ENCODE measurements around the gene STK35. TPM values are rescaled to one million over a fixed set of nuclear protein-coding genes. Genes with fewer than 3 reads are reported as not detected.

STK35 gene
- total RNA-seq, 1 donor = 13.2 TPM

DNA sequence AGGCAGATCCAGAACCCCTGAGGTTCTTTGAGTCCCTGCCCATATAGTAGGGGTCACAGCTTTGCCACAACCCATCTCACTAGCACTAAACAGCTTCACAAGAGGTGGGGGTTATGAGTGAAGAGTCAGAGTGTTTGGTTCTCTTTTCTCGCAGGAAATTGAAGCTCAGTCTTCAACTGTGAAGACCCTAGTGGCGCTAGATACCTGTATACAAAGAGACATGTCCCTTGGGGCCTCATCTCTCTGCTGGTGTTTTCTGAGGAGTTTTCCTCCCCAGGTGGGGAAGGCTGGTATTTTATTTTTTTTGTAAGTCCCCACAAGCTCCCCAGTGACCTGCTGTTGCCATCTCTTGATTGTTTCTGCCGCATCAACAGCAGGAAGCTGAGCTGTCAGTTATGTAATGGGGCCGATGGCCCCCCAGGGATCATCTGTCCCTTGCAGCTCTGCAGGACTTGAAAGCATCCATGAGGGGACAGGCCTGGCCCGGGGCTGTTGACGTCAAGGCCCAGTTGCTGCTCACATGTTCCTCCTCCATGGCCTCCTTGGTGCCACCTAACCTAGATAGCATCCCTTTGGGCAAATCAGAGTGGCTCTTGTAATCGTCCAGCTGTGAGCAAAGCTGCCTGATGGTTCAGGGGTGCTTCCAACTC is 23.1 kb downstream of the STK35 start:
- H3K4me3 ChIP-seq (ENCODE audit: low read depth, low read length) = no peak overlapping the region
- TF ChIP-seq, protein P1, sequence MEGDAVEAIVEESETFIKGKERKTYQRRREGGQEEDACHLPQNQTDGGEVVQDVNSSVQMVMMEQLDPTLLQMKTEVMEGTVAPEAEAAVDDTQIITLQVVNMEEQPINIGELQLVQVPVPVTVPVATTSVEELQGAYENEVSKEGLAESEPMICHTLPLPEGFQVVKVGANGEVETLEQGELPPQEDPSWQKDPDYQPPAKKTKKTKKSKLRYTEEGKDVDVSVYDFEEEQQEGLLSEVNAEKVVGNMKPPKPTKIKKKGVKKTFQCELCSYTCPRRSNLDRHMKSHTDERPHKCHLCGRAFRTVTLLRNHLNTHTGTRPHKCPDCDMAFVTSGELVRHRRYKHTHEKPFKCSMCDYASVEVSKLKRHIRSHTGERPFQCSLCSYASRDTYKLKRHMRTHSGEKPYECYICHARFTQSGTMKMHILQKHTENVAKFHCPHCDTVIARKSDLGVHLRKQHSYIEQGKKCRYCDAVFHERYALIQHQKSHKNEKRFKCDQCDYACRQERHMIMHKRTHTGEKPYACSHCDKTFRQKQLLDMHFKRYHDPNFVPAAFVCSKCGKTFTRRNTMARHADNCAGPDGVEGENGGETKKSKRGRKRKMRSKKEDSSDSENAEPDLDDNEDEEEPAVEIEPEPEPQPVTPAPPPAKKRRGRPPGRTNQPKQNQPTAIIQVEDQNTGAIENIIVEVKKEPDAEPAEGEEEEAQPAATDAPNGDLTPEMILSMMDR (IDR thresholded peaks at IDR 0.05; ENCODE audit: insufficient read depth, low read length) = no peak
- DNase-seq (ENCODE audit: low read depth) = no peak

DNA sequence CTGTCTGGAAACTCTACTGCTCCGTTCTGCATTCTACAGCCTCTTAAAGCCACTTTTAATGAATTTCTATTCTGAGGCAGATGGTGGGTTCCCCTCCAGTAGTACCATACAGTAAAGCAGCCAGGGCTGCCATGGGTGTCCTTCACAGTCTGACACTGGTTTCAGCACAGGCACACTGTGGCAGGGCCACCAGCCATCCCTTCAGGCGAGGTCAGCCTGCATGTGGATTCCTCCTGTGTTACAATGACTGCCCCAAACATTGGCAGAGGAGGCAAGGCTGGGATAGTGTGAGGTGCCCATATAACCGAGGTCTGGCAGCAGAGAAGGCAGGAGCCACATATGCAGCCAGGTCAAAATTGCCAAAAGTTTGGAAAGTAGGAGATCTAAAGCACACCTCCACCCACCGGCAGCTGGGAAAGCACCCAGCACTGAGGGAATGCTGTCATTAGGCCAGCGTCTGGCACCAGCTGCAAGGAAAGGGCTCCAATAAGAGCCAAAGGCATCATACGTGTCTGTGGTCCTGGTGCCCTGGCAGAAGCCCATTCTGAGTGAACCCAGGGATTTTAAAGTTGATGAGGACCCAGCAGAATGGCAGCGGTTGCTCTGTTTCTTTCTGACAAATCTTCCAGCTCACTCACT is 24.0 kb downstream of the STK35 start:
- H3K4me3 ChIP-seq (ENCODE audit: low read depth, low read length) = no peak overlapping the region
- TF ChIP-seq, protein P1 (IDR thresholded peaks at IDR 0.05; ENCODE audit: insufficient read depth, low read length) = no peak
- DNase-seq (ENCODE audit: low read depth) = no peak

GRCh38 chr20:2127238-2127637 is 25.6 kb downstream of the STK35 start:
- TF ChIP-seq, protein P1 (IDR thresholded peaks at IDR 0.05; ENCODE audit: insufficient read depth, low read length) = no peak
- no peak overlapping the region for H3K4me3 ChIP-seq (ENCODE audit: low read depth, low read length)
- no peak for DNase-seq (ENCODE audit: low read depth)

GRCh38 chr20:2128542-2128941 is 26.9 kb downstream of the STK35 start:
- DNase-seq (ENCODE audit: low read depth) = no peak
- no peak overlapping the region for H3K4me3 ChIP-seq (ENCODE audit: low read depth, low read length)
- TF ChIP-seq, protein P1 (IDR thresholded peaks at IDR 0.05; ENCODE audit: insufficient read depth, low read length) = no peak

DNA sequence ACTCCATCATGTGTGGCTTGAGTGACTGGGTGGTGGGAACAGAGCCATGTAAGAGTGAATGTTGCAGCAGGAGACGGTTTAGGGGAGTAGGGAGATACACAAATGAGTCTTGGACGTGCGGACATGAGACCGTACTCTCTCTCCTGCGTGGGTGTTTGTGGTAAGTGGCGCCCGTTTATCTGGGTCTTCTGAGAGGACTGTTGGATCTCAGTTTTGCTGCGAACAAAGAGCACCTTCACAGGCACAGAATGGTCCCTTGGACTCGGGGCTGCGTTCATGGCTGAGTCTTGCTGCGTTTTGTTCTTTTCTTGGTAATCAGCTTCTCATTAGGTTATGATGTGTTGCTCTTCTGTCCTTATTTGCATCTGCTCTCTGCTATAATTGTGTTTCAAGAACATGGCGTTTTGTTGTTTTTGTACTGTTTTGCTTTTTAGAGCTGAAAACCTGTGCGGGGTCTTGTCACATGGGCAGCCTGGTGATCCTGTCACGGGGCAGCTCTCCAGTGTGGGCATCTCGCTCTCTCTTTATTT is 28.5 kb downstream of the STK35 start:
- DNase-seq (ENCODE audit: low read depth) = no peak
- H3K4me3 ChIP-seq (ENCODE audit: low read depth, low read length) = no peak overlapping the region
- TF ChIP-seq, protein P1 (IDR thresholded peaks at IDR 0.05; ENCODE audit: insufficient read depth, low read length) = no peak

DNA sequence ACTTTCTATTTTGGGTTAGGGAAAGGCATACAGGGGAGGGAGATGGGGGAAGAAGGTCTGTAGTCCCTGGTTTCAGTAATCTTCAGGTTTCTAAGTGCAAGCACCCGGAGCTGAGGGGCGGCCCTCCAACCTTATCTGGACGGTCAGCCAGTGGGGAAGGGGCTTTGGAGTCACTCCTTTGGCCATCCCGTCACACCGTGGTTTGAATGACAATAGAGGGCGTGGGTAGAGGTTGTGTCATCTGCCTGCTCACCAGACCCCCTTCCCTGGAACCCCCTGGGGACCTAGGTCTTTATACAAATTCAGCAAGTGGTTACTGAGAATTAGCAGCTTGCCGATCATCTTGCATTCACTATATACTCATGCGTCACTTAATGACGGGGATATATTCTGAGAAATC is 29.1 kb downstream of the STK35 start:
- no peak overlapping the region for H3K4me3 ChIP-seq (ENCODE audit: low read depth, low read length)
- no peak for DNase-seq (ENCODE audit: low read depth)
- TF ChIP-seq, protein P1 (IDR thresholded peaks at IDR 0.05; ENCODE audit: insufficient read depth, low read length) = no peak

All from fibroblast of the aortic adventitia (primary cell).